GM18861 (cell line): ENCODE results near the gene NLRP13.
"Not testable (repeated sequence)": the region's sequence is repeated elsewhere in the genome, so short reads cannot be mapped to it uniquely, and the experiment has no call there.

Experiments used
- ATAC-seq: cut with Tn5 transposase; IDR thresholded peaks from one replicate; pipeline ENCODE4 v1.9.1; 2021; ENCODE audit not compliant: unreplicated experiment

Gene NLRP13, protein sequence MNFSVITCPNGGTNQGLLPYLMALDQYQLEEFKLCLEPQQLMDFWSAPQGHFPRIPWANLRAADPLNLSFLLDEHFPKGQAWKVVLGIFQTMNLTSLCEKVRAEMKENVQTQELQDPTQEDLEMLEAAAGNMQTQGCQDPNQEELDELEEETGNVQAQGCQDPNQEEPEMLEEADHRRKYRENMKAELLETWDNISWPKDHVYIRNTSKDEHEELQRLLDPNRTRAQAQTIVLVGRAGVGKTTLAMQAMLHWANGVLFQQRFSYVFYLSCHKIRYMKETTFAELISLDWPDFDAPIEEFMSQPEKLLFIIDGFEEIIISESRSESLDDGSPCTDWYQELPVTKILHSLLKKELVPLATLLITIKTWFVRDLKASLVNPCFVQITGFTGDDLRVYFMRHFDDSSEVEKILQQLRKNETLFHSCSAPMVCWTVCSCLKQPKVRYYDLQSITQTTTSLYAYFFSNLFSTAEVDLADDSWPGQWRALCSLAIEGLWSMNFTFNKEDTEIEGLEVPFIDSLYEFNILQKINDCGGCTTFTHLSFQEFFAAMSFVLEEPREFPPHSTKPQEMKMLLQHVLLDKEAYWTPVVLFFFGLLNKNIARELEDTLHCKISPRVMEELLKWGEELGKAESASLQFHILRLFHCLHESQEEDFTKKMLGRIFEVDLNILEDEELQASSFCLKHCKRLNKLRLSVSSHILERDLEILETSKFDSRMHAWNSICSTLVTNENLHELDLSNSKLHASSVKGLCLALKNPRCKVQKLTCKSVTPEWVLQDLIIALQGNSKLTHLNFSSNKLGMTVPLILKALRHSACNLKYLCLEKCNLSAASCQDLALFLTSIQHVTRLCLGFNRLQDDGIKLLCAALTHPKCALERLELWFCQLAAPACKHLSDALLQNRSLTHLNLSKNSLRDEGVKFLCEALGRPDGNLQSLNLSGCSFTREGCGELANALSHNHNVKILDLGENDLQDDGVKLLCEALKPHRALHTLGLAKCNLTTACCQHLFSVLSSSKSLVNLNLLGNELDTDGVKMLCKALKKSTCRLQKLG

DNA sequence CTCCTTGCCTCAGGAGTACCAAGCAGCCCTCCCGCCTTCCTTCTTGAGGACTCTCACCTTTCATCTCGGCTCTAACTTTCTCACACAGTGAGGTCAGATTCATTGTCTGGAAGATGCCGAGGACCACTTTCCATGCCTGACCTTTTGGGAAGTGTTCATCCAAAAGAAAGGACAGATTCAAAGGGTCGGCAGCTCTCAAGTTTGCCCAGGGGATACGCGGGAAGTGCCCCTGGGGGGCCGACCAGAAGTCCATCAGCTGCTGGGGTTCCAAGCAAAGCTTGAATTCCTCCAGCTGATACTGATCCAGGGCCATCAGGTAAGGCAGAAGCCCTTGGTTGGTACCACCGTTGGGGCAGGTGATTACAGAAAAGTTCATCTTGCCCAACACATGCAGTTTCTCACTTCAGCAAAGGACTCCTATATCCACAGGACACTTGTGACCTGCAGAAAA is at the start of gene NLRP13:
NLRP13 (minus strand) TSS at position 401 of the 451 bp plus-strand sequence; CDS start at position 376, 25 bp downstream.
- no peak for ATAC-seq

DNA sequence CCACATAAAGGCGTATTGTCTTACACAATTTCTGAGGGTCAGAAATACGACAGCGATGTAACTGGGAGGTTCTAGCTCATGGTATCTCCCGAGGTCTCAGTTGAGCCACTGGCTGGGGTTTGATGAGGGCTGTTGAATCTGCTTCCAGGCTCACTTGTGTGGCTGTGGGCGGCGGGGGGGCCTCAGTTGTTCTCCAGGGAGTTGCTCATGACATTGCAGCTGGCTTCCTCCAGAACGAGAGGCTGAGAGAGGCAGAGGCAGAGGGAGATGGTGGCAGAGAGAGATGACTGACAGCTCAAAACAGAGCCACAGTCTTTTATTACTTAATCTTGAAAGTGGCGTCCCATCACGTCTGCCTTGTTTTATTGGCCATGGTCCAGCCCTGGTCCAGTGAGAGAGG is 48.3 kb upstream of the NLRP13 start:
- no peak for ATAC-seq

DNA sequence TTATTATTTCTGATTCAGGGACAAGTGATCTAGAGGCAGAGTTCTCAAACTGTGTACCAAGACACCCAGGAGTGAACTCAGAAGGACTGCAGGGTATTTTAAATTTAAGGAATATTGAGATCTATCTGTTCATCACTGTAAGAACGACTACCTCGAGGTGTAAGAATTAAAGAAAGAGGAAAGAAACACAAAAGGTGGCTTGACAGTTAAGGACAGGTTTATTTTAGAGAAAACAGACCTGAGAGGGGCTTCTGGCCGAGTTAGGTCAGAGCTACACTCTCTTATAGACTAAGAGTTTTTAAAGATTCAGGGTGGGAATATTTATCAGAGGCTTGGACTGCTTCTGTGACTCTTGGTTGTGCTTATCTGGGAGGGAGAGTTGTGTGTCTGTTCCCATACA is 41.8 kb upstream of the NLRP13 start:
- no peak for ATAC-seq

DNA sequence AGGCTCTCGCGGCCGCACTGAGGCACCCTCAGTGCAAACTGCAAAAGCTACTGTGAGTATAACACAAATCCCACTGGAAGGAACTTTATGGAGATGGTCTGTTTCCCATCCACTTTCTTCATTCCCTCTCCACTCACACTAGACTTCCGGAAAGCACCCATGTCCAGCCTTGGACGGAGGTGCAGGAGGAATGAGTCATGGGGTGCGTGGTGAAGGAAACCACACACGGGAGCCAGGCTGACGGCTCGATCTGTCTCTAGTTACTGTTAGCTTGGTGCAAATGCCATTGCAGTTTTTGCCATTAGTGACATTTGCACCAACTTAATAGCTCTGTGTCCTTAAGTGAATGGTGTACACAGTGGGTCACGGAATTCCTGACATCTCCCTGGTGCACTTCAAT is 30.1 kb upstream of the NLRP13 start:
- ATAC-seq = no peak

DNA sequence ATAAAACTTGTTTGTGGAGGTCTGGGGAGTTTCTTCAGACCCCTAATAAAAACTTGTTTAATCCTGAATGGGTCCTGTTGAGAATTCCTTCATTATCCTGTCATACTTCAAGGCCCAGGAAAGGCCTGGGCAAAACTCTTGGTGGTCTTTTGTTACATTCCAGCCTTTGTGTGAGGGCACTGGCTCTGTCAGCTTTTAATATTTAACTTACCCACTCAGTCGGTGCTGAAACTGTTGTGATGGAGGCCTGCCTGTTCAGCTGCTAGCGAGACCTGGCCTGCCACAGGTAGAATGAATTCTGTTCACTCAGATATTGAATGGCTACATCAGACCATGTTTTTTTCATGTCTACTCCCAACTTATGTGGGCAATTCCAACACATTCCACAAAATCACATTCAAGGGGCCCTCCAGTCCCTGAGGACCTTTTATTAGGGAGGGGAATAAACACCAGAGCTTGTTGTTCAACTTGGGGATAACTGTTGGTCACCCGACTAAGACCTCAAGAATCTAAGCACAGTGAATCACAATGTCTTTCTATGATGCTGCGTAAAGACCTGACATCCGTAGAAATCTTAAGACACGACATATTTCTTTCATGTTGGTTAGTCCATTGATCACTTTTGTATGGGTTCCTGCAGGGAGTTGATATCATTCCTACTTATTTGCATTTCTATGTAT is 28.0 kb upstream of the NLRP13 start:
- no peak for ATAC-seq

DNA sequence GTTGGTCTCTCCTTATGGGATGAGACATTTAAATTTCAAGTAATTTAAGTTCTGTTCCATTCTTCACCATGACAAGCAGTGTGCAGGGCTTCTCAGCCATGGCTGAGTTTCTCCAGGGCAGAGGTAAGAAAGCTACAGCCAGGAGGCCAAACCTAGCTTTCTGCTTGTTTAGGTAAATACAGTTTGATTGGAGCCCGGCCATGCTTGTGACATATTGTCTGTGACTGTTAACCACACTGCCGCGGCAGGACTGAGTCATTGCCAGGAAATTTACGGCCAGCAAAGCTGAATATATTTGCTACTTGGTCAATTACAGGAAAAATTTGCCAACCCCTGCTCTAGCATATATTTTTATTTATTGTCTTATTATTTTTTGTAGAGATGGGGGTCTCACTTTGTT is 26.2 kb upstream of the NLRP13 start:
- ATAC-seq = no peak

DNA sequence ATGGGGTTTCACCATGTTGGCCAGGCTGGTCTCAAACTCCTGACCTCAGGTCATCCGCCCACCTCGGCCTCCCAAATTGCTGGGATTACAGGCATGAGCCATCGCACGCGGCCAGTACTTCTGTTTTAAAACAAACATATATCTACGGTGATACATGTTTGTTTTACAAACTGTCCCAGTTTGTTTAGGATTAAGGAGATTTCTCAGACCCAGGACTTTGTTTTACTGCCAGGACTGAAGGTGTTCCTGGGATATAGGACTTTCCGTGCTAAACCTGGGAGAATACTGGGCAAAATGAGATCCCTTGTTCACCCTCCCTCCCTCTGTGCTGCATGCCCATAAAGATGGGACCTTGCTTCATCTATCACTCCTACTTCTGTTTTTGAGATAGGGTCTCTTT is 24.3 kb upstream of the NLRP13 start:
- ATAC-seq = no peak

DNA sequence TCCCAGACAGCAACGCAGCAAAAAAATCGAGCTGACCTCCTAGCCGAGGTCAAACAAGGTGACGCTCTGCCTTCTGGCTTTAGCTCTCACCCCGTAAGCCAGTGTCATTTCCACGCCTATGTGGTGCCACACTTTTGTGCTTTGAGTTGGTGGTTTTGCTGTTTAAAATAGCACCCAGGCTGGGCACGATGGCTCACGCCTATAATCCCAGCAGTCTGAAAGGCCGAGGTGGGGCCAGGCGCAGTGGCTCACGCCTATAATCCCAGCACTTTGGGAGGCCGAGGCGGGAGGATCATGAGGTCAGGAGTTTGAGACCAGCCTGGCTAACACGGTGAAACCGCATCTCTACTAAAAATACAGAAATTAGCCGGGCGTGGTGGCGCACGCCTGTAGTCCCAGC is 18.4 kb upstream of the NLRP13 start:
- ATAC-seq = not testable (repeated sequence)

DNA sequence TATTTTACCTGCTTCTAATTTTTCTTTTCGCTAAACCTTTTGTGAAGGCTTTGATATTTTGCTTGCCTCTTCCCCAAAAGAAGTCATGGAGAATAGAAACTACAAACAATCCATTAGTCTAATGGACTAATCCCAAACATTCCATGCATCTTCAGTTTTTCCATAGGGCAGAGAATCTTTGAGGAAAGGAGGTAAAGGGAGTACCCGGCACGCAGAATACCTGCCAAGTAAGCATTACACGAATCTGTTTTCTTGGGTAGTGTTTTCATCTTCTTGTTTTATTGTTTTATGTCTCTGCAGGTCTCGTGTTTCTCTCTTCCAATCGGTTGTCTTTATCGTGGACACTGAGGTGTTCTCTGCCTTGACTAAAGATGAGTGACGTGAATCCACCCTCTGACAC is 15.4 kb upstream of the NLRP13 start, which contains the start of gene NLRP8:
NLRP8 (plus strand) TSS at position 301 of the 400 bp plus-strand sequence.
- ATAC-seq = no peak

DNA sequence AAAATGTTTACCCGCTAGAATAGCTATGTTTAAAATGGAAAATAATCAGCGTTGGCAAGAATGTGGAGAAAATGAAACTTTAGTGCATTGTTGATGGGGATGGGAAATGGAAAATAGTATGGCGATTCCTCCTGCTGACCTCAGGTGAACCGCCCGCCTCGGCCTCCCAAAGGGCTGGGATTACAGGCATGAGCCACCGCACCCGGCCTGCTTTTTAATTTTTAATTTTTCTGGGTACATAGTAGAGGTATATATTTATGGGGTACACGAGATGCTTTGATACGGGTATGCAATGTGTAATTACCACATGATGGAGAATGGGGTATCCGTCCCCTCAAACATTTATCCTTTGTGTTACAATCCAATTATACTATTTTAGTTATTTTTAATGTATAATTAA is 8.2 kb upstream of the NLRP13 start:
- ATAC-seq = no peak

DNA sequence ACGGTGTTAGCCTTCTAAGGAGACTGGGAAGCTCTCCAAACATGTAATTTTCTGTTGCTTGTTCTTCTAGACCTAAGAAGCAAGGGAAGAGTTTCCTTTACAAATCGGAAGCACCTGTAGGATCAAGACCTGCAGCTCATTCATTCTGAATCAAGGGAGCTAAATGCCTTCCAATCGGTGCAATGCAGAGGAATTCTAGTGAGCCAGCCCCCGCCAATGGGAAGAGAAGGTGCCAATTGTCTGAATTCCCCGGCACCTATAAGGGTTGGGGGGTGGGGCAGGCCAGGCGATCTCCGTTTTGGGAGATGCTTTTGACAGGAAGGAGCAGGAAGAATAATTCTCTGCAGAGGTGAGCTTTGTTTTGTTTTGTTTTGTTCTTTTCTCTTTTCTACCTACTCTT is 7.1 kb upstream of the NLRP13 start:
- ATAC-seq = no peak

DNA sequence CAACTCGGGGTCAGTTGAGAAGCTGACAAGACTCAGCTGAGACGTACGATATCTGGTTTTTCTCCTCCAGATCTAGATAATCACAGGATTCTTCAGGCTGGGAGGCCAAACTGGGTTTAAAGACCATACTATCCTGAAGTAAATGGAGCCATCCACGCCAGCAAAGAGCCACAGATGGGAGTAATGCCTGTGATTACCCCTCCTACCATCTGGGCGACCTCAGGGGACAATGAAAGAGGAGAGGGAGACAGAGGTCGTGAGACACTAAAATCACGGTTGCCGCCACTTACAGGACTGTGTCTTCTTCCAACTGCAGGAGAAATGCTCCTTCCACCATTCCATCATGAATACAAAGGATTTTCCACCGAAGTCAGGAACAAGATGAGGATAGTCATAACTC is 3.1 kb upstream of the NLRP13 start:
- no peak for ATAC-seq

DNA sequence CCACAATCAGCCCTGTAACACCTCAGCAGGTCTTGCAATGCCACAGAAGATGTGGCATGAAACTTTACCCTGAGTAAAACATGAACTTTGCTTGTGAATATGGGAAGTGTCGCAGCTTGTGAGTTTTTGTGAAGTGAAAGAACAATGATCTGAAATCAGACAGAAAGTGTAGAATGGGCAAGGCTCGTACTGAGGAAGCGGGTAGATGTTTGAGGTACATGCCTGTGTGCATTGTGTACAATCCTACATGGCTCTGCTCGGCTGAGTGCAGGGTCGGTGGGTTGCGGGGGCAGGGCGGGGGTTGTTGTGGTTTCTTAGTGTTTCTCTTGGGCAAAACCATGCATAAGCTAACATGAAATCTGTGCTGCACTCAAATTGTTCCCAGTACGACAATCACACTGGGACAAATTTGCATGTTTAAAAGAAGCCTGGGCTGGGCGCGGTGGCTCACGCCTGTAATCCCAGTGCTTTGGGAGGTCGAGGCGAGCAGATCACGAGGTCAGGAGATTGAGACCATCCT is 1.1 kb downstream of the NLRP13 start:
- no peak for ATAC-seq

DNA sequence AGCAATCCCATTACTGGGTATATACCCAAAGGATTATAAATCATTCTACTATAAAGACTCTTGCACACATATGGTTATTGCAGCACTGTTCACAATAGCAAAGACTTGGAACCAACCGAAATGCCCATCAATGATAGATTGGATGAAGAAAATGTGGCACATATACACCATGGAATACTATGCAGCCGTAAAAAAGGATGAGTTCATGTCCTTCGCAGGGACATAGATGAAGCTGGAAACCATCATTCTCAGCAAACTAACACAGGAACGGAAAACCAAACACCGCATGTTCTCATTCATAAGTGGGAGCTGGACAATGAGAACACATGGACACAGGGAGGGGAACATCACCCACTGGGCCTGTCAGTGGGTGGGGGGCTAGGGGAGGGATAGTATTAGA is 2.9 kb downstream of the NLRP13 start:
- ATAC-seq = not testable (repeated sequence)

DNA sequence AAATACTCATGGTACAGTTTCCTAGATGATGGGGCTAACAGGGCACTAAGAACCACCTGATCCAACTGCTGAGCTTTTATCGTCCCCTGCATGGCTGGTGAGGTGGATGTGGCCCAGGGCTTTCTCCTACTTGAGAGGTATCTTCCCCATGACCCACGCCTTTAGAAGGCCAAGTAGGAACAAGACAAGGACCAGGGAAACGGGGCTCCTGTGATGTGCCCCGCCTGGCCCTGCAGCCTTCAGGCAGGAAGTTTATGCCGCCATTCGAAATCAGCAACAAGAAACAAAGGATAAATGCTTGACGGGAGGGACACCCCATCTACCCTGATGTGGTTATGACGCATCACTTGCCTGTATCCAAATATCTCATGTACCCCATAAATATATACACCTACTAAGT is 4.1 kb downstream of the NLRP13 start:
- no peak for ATAC-seq

DNA sequence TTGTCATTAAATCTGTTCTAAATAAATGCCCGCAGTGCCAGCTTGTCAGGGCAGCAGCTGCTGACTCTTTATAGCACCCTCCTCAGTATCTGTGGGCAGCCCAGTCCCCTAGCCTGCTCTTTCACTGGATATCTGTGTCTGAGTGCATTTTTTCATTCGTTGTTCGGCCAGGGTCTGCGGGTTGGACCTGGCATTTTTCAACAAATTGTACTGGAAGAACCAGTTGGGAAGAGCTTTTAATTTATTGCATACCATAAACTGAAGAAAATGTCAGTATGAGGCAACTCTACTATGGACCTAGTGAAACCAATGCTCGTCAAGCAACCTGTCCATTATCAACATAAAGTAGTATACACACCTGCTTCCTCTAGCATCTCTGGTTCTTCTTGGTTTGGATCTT is 8.6 kb downstream of the NLRP13 start:
- no peak for ATAC-seq

DNA sequence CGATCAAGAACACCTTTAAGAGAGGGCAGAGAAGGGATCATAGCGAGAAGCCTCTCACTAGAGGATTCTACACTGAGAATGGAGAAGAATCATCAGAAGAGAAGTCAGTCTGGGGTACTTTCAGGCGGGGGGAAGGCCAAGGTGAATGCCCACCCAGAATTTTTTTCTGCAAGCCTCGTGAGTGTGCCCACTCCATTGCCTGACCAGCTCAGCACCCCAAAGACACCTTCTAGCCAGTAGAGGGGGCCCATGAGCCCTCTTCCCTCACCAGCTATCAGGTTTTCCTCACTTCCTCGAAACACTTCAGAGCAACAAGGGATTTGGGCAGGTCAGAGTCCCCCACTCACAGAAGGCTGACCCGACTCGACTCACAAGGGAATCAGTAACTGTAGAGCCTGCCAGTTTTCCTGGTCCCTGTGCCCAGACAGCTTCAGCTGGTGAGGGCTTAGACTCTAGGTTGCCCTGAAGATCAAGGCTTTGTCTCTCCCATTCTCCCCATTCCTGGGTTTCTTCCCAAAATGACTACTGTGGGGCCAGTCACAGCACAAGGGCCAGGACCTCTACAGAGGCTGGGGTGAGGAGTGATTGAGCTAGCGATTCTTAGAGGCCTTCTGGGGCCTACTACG is 18.4 kb downstream of the NLRP13 start:
- ATAC-seq = no peak

DNA sequence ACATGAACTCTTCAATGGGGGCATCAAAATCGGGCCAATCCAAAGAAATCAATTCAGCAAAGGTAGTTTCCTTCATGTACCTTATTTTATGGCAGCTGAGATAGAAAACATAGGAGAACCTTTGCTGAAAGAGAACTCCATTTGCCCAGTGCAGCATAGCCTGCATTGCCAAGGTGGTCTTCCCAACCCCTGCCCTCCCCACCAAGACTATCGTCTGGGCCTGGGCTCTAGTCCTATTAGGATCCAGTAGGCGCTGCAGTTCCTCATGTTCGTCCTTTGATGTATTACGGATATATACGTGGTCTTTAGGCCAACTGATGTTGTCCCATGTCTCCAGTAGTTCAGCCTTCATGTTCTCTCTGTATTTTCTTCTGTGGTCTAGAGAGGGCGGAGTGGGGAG is 19.2 kb downstream of the NLRP13 start:
- ATAC-seq = no peak

DNA sequence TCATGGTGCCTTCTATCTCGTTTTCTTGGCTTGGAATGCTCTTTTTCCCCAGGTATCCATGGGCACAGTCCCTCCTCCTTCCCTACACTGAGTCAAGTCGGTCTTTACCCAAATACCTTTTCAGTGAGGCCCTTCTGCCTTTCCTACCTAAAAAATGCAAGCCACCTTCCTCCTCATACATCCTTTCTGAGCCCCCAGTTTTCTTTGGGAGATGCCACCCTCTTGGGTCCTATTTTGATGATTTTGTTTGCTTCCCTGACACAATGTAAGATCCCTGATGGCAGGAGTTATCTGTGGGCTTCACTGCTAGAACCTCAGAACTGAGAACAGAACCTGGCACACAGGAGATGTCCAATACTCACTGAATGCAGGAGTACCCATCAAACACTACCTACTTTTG is 22.3 kb downstream of the NLRP13 start:
- ATAC-seq = no peak

DNA sequence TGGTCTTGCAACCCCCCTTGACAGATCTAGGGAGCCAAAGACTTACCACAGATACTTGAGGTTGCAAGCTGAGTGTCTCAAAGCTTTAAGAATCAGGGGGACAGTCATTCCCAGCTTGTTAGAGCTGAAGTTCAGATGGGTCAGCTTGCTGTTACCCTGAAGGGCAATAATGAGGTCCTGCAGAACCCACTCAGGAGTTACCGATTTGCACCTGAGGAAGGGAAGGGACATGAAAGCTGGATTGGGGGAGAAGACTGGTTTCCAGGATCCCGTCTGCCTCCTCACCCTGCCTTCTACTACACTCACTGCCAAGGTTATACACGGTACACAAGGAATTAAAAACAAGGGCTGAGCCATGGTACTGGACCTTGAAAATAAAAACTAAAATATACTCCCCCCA is 24.4 kb downstream of the NLRP13 start:
- ATAC-seq = no peak
